ENCODE results near the gene GDPD4. TPM values are rescaled to one million over a fixed set of nuclear protein-coding genes. Genes with fewer than 3 reads are reported as not detected.

The GDPD4 gene
- total RNA-seq, 1 experiment from 2014 or later = not detected

DNA sequence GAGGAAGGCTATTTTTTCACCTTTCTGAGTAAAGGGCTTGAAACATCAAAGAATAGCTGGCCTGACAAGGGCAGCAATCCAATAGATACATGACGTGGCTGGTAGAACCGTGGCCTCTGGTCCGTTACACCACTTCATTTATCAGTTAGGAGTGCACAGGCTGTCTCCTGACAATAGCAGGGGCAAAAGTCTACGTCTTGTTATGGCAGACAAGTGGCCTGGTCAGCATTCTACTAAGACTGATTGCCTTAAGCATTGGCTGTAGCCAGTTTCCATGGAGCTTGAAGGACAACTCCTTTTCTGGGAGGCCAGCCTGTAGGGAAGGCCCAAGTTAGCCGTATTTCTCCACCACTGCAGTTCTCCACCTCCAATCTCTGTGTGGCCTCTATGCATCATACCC, 9.2 kb upstream of the GDPD4 start:
- POLR2A ChIA-PET = no interaction called here
- no TSS peak for BruUV-seq (replicated peaks)
- Mint-ChIP-seq H3K36me3 (ENCODE audit: insufficient read depth, unreplicated experiment) (no peaks in the 10 kb centered on the region), H3K27ac (ENCODE audit: low read depth, unreplicated experiment) (no peak overlapping the region), H3K9me3 (ENCODE audit: unreplicated experiment) (no peaks in the 10 kb centered on the region), H3K4me1 (ENCODE audit: insufficient read depth, unreplicated experiment) (no peaks in the 10 kb centered on the region), H3K27me3 (ENCODE audit: insufficient read depth, unreplicated experiment) (no peaks in the 10 kb centered on the region), H3K4me3 (ENCODE audit: unreplicated experiment) (no peak overlapping the region)
- TF ChIP-seq, protein P1, sequence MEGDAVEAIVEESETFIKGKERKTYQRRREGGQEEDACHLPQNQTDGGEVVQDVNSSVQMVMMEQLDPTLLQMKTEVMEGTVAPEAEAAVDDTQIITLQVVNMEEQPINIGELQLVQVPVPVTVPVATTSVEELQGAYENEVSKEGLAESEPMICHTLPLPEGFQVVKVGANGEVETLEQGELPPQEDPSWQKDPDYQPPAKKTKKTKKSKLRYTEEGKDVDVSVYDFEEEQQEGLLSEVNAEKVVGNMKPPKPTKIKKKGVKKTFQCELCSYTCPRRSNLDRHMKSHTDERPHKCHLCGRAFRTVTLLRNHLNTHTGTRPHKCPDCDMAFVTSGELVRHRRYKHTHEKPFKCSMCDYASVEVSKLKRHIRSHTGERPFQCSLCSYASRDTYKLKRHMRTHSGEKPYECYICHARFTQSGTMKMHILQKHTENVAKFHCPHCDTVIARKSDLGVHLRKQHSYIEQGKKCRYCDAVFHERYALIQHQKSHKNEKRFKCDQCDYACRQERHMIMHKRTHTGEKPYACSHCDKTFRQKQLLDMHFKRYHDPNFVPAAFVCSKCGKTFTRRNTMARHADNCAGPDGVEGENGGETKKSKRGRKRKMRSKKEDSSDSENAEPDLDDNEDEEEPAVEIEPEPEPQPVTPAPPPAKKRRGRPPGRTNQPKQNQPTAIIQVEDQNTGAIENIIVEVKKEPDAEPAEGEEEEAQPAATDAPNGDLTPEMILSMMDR (IDR thresholded peaks at IDR 0.05; ENCODE audit: unreplicated experiment) = no peak
- no peak for DNase-seq (ENCODE audit: unreplicated experiment)
- intact Hi-C loops (cut with micrococcal nuclease) = no loop called here
- CTCF ChIA-PET = interaction anchor here (1.1 kb wide), 1 partner anchor 237 kb away, joined by 3 read pairs; no protein-coding TSS in a partner anchor

DNA sequence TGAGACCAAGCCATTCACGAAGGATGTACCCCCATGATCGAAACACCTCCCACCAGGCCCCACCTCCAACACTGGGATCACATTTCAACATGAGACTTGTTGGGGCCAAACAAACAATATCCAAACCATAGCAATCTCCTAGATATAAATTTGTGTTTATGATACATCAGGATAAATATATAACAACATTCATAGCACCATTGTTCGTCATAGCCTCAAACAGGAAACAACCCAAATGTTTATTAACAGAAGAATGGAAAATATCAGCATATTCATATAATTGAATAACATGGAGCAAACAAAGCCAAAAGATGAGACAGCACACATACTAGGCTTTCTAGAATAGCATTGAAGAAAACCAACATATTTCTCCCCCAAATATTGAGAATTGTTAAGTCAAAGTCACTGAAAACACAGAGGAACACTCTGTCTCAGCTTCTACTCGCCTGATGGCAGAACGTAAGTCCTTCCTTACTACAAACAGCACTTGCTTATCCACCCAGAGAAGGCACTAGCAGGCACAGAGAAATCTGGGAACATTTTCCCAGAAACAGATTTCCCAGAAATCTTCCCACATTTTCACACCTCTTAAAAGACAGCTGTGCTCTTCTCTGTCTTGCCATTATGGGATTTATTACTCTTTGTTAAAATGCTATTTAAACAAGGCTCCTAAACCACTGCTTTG, 8.1 kb upstream of the GDPD4 start:
- Mint-ChIP-seq H3K27me3 (ENCODE audit: insufficient read depth, unreplicated experiment) (no peaks in the 10 kb centered on the region), H3K4me1 (ENCODE audit: insufficient read depth, unreplicated experiment) (no peaks in the 10 kb centered on the region), H3K4me3 (ENCODE audit: unreplicated experiment) (no peak overlapping the region), H3K27ac (ENCODE audit: low read depth, unreplicated experiment) (no peak overlapping the region), H3K36me3 (ENCODE audit: insufficient read depth, unreplicated experiment) (no peaks in the 10 kb centered on the region), H3K9me3 (ENCODE audit: unreplicated experiment) (no peaks in the 10 kb centered on the region)
- no peak for DNase-seq (ENCODE audit: unreplicated experiment)
- TF ChIP-seq, protein P1 (IDR thresholded peaks at IDR 0.05; ENCODE audit: unreplicated experiment) = no peak
- ChIA-PET CTCF (no interaction called here), POLR2A (no interaction called here)
- no TSS peak for BruUV-seq (replicated peaks)
- intact Hi-C loops (cut with micrococcal nuclease) = no loop called here

DNA sequence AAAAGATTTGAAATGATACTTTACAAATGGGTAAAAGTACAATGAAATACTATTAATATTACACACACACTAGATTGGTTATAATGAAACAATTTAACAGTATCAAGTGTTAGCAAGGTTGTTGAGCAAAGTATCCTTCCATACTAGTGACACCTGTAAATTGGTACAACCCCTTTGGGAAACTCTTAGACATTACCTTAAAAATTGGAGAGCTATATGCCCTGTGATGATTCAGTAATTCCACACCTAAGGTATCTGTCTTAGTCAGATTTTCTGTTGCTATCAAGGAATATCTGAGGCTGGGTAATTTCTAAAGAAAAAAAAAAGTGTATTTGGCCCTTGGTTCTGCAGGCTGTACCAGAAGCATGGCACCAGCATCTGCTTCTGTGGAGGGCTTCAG, 7.4 kb upstream of the GDPD4 start:
- BruUV-seq (replicated peaks) = no TSS peak
- Mint-ChIP-seq H3K27me3 (ENCODE audit: insufficient read depth, unreplicated experiment) (no peaks in the 10 kb centered on the region), H3K9me3 (ENCODE audit: unreplicated experiment) (no peaks in the 10 kb centered on the region), H3K36me3 (ENCODE audit: insufficient read depth, unreplicated experiment) (no peaks in the 10 kb centered on the region), H3K4me1 (ENCODE audit: insufficient read depth, unreplicated experiment) (no peaks in the 10 kb centered on the region), H3K27ac (ENCODE audit: low read depth, unreplicated experiment) (no peak overlapping the region), H3K4me3 (ENCODE audit: unreplicated experiment) (no peak overlapping the region)
- CTCF ChIA-PET = interaction anchor here (0.7 kb wide), 2 partner anchors 121 to 218 kb away, joined by 3 to 5 read pairs; no protein-coding TSS in a partner anchor
- no peak for DNase-seq (ENCODE audit: unreplicated experiment)
- POLR2A ChIA-PET = interaction anchor here (0.7 kb wide), 2 partner anchors 24 to 67 kb away, joined by 4 read pairs; no protein-coding TSS in a partner anchor
- TF ChIP-seq, protein P1 (IDR thresholded peaks at IDR 0.05; ENCODE audit: unreplicated experiment) = no peak
- intact Hi-C loops (cut with micrococcal nuclease) = no loop called here

DNA sequence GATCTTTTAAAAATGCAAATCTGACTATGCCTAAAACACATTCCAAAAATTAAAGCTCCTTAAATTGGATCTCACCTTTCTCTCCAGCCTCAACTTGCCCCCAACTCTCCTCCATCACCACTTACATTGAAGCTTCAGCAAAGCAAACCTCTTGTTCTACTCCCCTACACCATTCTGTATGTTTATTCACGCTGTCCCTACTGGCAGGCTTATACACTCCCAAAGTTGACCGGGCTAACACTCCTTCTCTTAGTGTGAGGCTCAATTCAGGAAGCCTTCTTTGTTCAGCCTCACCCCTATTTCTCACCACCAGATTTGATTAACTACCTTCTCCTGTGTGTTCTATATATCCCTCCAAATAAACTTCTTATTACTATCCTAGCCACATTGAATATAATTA, 1.8 kb upstream of the GDPD4 start:
- POLR2A ChIA-PET = no interaction called here
- no peak overlapping the region for H3K4me3 Mint-ChIP-seq (ENCODE audit: unreplicated experiment)
- peaks cover 16% of the 10 kb centered on the region for H3K4me1 Mint-ChIP-seq (ENCODE audit: insufficient read depth, unreplicated experiment)
- peaks cover under 1% of the 10 kb centered on the region for H3K36me3 Mint-ChIP-seq (ENCODE audit: insufficient read depth, unreplicated experiment)
- BruUV-seq (replicated peaks) = no TSS peak
- TF ChIP-seq, protein P1 (IDR thresholded peaks at IDR 0.05; ENCODE audit: unreplicated experiment) = no peak
- no peak for DNase-seq (ENCODE audit: unreplicated experiment)
- no peaks in the 10 kb centered on the region for H3K9me3 Mint-ChIP-seq (ENCODE audit: unreplicated experiment)
- intact Hi-C loops (cut with micrococcal nuclease) = no loop called here
- H3K27ac Mint-ChIP-seq (ENCODE audit: low read depth, unreplicated experiment) = no peak overlapping the region
- H3K27me3 Mint-ChIP-seq (ENCODE audit: insufficient read depth, unreplicated experiment) = no peaks in the 10 kb centered on the region
- CTCF ChIA-PET = interaction anchor here (1.5 kb wide), 1 partner anchor 111 kb away, joined by 4 read pairs; no protein-coding TSS in a partner anchor
